GM06990 (cell line): ENCODE measurements around the gene MCU.
A peak's percentile ranks its signal among the peaks of the same experiment; 100 is the strongest.

Source experiments
- DNase-seq: peaks from one replicate; pipeline ENCODE4 v3.0.0-alpha.2; 2011; ENCODE audit not compliant: insufficient read length; ENCODE audit errors: extremely low read depth
- H3K27me3 ChIP-seq: replicated peaks from 2 replicates; pipeline ENCODE4 v1.6.0; 2011; ENCODE audit warnings: low read length; ENCODE audit not compliant: control insufficient read depth, insufficient read depth
- H3K36me3 ChIP-seq: 2 replicates; pipeline ENCODE4 v1.5.1; 2011; ENCODE audit warnings: low read length; ENCODE audit not compliant: control insufficient read depth, insufficient read depth
- H3K4me3 ChIP-seq: replicated peaks from 2 replicates; pipeline ENCODE4 v1.5.1; 2011; ENCODE audit warnings: low read depth, mild to moderate bottlenecking, control low read depth, low read length
- CTCF ChIP-seq: IDR thresholded peaks from 2 replicates; pipeline ENCODE4 v1.5.1; 2011; ENCODE audit warnings: low read length, control low read depth, mild to moderate bottlenecking, inconsistent platforms; ENCODE audit not compliant: insufficient read depth, poor library complexity, severe bottlenecking

MCU gene

DNA sequence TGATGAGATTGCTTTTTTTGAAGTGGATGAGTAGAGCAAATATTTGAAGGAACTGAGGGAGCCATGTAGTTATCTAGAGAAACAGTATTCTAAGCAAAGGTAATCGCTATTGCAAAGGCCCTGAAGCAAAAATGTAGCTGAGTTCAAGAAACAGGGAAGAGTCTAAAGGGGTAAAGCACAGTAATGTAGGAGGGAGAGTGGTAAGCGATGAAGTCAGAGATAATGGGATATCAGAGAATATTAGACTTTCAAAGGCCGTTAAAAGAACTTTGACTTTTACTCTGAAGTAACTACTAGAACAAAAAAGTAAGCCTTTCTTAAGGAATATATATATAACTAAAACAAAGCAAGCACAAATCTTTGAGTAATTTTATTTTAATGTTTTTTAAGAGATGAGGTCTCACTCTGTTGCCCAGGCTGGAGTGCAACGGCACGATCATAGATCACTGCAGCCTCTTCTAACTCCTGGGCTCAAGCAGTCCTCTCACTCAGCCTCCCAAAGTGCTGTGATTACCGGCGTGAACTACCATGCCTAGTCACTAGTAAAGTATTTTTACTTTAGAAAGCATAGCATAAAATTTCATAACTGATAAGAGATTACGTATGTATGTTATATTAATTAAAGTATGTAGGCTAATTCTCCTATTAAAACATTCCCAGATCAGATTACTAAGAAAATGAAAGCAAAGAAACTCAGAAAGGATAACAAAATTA, 139.9 kb downstream of the MCU start:
- no peak for DNase-seq
- H3K27me3 ChIP-seq = no peaks in the 10 kb centered on the region
- H3K4me3 ChIP-seq = no peak overlapping the region
- no peaks in the 10 kb centered on the region for H3K36me3 ChIP-seq
- TF ChIP-seq CTCF = no peak

DNA sequence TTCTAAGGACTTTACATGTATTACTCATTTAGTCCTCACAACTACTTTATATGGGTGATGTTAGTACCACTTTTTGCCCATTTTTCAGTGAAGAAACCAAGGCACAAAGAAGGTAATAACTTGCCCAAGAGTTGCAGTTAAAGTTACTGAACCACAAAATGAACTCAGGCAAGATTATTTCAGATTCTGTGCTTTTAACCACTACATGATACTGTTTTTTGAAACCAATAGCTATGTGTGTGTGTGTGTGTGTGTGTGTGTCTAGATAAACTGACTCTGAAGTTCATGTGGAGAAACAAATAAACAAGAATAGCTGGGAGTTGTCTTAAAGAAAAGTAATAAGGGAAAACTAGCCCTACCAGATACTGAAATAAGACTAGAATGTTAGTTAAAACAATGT, 140.8 kb downstream of the MCU start:
- Histone ChIP-seq H3K4me3 (no peak overlapping the region), H3K36me3 (no peaks in the 10 kb centered on the region), H3K27me3 (no peaks in the 10 kb centered on the region)
- TF ChIP-seq CTCF = no peak
- no peak for DNase-seq

GRCh38 chr10:72834183-72834825, 142.4 kb downstream of the MCU start:
- Histone ChIP-seq H3K27me3 (no peaks in the 10 kb centered on the region), H3K4me3 (no peak overlapping the region), H3K36me3 (no peaks in the 10 kb centered on the region)
- peak; percentile 14 for DNase-seq
- TF ChIP-seq CTCF = peak; percentile 40

DNA sequence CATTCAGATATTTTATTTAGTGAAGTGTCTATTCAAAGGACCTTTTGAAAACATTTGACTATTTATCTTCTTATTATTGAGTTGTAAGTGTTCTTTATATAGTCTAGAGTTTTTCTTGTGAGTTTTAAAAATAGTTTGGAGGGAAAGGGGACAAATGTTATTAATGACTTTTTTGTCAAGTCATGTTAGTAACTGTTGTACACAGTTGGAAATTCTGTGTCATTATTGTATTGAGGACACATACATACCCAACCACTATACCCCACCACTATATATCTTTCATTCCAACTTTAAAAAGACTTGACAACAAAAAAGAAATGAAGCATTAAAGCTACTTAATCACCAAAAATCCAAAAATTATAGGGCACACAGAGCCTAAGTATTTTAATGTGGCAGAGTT, 148.4 kb downstream of the MCU start:
- no peak for DNase-seq
- Histone ChIP-seq H3K27me3 (no peaks in the 10 kb centered on the region), H3K4me3 (no peak overlapping the region), H3K36me3 (no peaks in the 10 kb centered on the region)
- no peak for TF ChIP-seq CTCF

DNA sequence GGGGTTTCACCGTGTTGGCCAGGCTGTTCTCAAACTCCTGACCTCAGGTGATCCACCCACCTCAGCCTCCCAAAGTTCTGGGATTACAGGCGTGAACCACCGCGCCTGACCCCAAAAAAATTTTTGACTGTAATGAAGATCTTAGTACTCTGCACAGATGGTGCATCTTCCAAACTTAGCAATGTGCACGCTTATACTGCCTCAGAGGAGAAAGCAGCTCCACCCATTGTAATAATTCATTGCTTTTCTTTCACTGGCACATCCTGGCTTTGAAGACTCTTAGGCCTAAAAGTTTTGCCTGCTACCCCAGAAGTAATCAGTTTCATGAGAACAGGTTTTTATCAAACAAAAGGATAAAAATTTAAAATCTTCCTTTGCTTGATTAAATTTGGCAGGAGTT, 149.5 kb downstream of the MCU start:
- DNase-seq = no peak
- no peaks in the 10 kb centered on the region for H3K36me3 ChIP-seq

More for the DNA sequence above, 149.5 kb downstream of the MCU start:
- Histone ChIP-seq H3K27me3 (no peaks in the 10 kb centered on the region), H3K4me3 (no peak overlapping the region)
- TF ChIP-seq CTCF = no peak
